Fibroblast of lung (primary cell): ENCODE measurements around the gene FBLN7.

ENCODE experiments used
- CTCF ChIP-seq, 2 donors: IDR thresholded peaks in 1 of 2; conservative IDR thresholded peaks in 1 of 2; 1 replicate in 1 of 2; 2 replicates in 1 of 2; pipeline ENCODE4 v1.5.1; 2011 to 2012; ENCODE audit warnings: low read length in 2 of 2, control low read depth in 1 of 2, inconsistent platforms in 1 of 2, low read depth in 1 of 2, mild to moderate bottlenecking in 1 of 2
- EZH2 ChIP-seq: IDR thresholded peaks from 2 replicates; pipeline ENCODE4 v1.5.1; 2012; ENCODE audit warnings: low read length, control low read depth, mild to moderate bottlenecking; ENCODE audit errors: missing control alignments

- TF ChIP-seq CTCF (conservative IDR thresholded peaks at IDR 0.05 in 1 of 2, IDR thresholded peaks at IDR 0.05 in 1 of 2; ENCODE audit: low read depth in 1 of 2, low read length in 2 of 2) (no peak), EZH2 (no peak)
Measured at GRCh38 chr2:112201696-112202430, 63.7 kb downstream of the FBLN7 start.
